HuH-7.5 (cell line): ENCODE measurements around the gene CBLN1.
"Not testable (repeated sequence)": the region's sequence is repeated elsewhere in the genome, so short reads cannot be mapped to it uniquely, and the experiment has no call there.

ENCODE experiments used
- DNase-seq: peaks from one replicate; pipeline ENCODE4 v3.0.0; 2011; ENCODE audit warnings: low spot score

Gene CBLN1

DNA sequence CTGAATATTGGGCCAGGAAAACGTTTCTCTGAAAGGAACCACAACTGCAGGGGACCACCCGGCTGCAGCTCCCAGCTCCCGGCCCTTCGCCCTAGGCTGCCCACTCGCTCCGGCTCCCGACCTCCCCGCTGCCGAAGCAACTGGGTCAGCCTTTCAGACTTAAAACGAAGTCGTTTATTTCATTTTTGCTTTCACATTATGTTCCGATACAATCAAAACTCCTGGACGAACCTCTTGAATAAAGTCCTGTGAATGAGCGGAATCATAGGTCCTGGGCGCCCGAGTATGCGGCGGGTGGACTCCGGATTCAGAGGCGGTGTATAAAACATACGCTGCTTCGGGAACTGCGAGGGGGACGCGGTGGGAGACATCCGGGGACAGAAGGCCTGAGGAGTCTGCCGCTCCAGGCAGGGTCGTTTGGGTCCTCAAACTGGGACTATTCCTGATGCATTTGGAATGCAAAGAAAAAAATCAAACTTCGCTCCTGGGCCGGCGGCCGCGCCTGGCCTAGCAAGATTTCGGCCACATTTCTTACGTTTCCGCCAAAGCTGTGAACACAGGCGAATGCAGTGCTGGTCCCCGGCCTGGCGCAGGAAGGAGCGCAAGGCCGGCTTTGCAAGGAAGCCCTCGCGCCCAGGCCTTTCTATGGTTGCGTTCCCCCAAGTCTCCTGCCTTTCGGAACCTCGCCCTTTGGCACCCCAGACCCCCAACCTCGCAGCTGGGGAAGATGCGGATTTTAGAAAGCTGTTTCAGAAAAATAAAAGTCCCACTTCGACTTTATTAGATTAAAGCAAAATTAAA lies 3.7 kb downstream of the CBLN1 start:
- DNase-seq: no peak

DNA sequence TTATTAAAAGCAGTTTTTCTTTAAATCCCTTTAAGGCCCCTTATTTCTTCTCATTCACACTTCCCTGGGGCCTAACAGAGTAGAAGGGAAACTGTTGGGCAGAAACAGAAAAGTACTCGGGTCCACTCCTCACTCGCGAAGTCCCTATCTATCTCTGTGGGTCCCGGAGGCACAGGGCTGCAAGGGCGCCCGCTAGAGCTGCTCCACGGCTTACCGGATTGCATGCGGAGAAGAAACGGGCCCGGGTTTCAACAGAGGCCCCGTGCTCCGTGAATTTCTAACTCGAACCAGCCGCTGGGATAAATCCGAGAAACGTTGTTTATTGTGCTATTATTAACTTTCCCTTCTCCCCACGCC lies 4.3 kb downstream of the CBLN1 start:
- DNase-seq: no peak

DNA sequence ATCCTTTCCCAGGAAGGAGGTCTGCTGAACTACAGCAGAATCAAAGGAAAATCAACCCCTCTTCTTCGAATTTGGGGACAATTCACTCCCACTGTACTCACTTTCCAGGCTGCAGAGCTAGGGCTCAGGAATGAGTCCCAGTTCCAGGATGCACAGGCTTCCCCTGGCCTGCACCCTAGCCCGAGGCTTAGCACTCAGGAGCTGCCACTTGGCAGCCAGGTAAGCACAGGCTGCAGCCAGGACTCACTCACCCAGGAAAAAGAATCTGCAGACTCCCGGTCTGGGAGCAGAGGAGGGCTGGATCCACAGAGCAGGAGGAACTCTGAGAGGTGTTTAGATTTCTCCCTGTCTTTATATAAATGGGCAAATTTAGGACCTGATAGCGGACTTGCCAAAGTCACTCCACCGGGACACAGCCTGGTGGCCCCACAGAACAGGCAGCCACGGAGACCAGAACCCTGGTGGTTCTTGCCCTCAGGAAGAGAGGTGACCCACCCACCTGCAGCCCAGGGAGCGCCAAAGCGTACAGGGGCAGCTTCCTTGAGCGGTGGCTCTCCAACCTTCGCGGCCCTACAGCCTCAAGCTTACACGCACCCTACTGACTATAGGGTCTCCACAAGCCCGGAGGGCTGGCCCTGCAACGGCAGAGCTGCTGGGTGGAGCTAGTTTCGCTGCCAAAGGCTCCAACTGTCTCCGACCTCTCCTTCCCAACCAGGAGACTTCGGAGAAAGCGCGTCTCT lies 4.8 kb downstream of the CBLN1 start:
- DNase-seq: no peak

DNA sequence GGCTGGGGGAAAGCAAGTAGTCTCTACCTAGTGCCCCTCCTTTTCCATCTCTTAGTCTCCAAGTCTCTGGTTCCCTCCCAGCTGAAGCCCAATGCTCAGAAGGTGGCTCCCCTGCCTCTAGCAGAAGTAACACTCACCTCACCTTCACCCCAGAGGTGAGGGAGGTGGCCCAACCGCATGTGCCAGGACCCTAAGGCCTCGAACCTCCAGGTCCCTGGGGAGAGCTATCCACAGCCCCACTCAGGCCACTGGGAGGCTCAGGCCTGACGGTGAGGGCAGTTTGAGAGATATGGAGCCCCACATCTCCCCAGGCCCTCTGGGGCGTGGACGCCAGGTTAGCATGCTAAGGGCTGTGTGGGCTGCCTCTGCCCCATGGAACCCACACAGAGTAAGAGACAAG lies 5.8 kb downstream of the CBLN1 start:
- DNase-seq: no peak

DNA sequence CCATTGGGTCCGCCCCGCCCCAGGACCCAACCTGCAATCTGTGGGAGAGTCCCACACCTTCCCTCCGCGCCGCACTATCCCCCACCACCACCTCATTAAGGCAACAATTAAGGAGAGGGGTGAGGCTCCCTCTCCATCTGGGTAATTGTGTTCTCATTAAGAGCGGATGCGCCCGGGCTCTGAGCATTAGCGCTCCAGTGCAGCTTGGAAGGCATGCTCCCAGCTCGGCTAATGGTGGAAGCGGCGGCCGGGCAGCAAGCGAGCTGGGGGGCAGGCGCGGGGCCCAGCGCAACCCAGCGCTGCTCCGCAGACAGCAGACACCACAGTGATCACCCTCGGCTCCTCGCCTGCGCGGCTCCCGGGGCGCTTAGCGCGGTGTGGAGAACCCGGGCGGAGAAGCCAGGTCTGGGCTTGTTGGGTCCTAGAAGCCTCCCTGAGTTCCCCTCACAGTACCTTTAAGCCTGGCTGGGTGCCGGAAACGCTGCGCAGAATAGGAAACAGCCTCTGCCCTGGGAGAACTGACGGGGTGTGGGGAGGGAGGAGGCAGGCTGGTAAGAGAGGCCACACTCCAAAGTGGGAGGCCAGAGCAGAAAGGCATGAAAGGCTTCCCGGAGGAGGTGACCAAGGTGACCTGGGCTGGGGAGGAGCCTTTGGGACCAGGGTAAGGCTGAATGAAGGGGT lies 6.4 kb downstream of the CBLN1 start:
- DNase-seq: no peak

DNA sequence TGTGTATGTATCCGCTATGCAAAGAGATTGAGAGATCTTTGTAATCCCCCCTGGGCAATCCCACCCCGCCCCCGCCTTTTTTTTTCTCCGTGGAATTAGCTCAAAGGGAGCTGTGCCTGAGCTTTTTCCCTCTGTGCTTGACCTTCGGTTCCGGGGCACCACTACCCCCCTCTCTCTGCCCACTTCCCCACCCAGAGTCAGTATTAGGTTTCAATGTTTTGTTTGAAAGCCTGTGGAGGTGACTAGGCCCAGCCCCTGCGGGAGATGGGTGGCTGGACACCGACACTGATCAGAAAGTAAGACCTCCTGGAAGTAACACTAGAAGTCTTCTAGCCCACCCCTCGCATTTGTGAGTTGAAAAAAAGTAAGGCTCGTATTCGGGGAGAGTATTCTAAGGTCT lies 7.0 kb downstream of the CBLN1 start:
- DNase-seq: no peak

DNA sequence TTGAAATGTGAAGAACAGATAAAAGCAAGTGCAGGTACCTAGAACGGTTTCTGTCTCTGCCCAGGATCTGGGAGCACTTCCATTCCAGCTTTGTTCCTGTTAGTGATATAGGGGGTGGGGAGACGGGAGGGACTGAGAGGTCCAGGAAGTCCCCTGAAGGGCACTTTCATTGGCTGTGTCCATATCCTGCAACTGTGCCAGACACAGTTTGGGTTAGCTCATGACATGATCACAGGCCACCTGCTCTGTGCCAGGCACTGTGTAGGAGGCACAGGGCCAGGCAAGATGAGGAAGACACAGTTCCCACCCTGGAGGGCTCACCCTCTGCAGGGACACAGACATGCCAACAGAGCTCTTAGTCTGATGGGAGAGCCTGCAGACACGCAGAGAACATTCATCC lies 7.9 kb downstream of the CBLN1 start:
- no peak for DNase-seq

DNA sequence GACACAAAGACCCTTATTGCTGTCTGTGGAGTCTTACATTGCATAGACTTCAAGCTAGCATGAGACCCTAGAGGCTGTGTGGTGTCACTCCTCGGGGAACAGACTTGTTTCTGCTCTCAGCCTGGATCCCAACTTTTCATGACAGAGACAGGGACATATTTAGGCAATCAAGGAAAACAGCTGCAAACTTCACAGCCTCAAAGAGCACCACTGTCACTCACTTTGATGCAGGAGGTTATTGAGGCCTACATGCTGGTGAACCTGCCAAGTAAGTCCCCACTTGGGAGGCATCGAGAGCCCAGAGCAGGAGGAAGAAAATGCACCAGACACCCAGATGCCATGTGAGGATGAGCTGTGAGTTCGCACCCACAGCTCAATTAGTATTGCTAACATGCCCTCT lies 10.3 kb downstream of the CBLN1 start:
- no peak for DNase-seq

DNA sequence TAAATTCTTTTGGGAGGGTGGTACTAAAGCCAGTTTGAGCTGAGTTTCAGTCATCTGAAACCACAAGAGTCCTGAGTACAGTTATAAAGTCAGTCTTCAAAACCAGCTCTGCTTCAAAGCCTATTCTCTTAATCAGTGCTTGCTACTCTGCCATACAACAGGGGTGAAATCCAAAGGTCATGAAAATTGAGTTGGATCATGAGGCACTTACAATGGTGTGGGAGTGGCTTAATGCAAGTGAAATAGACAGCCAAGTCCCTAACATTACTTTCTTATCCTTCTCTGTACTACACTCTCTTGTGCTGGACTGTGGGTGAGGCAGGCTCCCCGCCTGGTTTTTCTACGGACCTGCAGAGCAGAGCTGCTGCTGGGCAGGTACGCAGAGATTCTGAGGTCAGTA lies 12.4 kb downstream of the CBLN1 start:
- DNase-seq: no peak

DNA sequence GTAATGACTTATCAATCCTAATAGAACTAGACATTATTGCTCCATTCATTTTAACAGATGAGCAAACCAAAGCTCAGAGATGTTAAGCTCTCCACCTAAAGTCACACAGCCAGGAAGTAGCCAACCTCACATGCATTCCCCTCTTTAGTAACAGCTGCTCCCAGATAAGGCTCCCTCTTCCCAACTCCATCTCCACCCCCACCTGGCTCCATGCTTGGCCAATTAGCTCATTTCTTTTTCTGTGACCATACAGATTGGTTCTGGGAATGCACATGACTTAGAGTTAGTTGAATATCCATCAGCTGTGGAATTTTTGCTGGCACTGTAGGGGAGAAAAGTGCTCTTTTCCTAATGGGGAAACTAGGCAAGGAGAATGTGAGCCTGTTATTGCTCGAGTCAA lies 13.0 kb downstream of the CBLN1 start:
- DNase-seq: no peak

DNA sequence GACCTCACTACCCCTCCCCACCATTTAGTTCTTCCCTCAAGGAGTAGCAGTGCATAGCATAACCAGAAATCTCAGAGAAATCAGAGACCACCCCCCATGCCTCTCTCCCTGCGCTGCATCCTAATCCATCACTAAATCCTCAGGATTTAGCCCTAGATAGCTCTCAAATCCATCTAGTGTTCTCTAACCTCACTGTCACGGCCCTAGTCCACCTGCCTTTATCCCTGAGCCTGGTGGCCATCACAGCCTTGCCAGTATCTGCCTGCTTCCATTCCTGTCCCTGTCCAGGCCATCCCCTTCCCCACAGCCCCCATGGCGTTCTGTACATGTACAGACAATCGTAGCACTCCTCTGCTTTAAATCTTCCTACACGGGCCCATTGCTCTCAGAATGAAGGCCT lies 19.1 kb downstream of the CBLN1 start:
- DNase-seq: no peak

DNA sequence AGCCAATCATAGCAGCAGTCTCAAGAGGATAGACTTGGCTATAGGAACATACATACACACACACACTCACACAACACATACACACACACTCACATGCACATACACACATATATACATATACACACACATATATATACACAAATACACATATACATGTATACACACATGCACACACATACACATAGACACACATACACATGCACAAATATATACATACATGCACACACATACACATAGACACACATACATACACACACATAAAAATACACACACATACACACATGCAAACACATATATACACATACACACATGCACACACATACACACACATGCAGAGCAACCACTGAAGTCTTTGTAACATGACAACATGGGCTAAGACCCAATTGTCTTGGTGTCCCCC lies 19.7 kb downstream of the CBLN1 start:
- no peak for DNase-seq

DNA sequence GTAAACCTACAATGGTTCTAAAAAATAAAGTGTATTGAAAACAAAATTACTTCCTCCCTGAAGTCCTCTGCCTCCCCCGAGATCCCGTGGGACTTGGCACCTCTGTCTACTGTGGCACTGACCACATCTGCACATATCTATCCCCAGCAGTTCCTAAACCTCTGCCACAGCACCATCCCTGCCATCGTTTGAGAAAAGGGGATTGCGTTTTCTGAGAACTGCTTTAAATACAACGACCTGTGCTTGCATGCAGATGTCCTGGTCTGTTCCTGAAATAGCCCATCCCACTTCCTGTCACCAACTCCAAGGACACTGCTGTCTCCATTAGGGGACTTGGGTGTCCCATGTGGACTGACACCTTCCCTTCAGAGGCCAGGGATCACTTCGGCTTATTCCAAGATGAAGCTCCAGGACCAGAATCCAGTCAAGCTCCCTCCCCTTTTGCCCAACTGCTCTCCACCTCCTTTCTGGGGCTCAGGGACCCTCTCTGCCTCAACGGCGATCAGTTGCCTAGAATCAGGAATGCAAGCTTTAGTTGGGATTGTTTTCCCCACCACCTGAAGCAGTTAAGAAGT lies 20.6 kb downstream of the CBLN1 start:
- DNase-seq: no peak

DNA sequence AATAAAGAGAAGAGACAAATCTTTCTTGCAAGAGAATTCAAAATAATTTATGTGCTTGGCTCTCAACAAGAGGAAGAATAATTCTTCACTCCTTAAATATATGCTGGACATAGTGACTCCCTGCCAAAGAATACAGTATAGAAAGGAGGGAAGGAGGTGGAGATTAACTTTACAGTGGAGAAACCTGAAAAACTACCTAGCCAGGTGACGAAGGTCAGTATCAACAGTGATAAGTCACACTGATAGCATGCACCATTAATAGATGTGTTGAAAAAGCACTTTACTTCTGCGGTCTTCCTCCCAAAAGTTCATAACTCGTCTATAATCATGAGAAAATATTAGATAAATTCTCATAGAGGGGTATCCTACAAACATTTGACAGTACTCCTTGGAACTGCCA lies 21.4 kb downstream of the CBLN1 start:
- no peak for DNase-seq

DNA sequence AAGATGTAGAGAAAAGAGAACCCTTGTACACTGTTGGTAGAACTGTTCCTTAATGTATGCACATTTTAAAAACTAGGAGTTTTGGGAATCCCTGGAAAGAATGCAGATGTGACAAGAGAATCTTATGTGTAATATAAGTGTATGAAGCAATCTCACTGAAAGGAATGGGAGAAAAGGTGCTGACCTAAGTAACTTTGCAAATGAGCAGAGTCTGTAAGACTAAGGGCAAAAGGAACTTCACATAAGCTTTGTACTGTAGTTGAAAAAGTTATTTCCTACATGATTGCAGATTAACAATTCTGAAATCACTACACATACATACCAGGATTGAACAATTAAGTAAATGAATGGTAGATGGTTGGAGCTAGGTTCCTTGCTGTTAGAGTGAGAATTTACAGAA lies 22.3 kb downstream of the CBLN1 start:
- no peak for DNase-seq

DNA sequence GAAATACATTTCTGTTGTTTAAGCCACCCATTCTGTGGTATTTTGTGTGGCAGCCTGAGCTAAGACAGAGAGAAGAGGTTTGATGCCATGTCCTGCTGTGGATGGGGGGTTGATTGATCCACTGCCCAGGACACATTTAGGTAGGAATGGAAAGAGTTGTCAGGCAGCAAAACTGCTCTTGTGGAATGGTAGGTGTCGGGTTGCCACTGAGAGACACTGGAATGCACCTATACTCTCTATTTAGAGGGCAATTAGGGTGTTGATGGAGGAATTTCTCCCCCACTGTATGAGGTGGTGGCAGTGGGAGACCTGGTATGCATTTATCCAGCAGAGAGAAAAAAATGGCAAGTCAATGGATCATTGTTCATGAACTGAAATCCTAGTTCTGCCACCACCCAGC lies 30.9 kb downstream of the CBLN1 start:
- no peak for DNase-seq

DNA sequence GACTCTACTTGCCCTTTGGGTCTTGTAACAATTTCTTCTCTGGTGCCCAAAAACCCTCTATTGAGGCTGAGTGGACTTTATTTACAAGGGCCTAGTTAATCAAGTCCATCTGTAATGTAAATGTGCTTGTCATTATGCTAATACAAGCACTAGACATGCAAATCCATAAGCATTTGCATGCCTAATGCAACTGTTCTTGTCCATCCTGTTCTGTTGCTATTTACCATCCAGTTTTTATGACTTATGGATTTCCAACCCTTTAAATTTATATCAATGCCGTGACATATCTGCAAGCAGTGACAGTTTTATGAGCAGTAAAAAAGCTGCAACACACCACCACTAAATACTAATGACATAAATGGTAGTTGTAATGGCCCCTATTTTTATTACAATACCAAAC lies 33.4 kb downstream of the CBLN1 start:
- DNase-seq: no peak

DNA sequence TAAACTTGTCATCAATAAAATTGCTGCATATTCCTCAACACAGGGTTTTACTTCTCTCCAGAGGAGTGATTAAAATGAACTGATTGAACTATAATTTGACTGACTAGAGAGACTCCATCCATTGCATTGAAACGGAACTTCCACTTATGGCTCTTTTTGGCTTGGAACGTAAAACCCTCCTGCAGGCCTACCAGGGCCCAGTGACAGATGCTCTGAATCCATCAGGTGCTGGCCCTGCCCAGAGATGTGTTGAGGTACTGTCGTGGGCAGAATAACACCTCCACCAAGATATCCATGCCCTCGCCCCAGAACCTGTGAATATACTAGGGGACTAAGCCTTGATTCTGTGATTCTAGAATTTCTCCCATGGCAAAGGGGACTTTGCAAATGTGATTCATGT lies 45.4 kb downstream of the CBLN1 start:
- no peak for DNase-seq

DNA sequence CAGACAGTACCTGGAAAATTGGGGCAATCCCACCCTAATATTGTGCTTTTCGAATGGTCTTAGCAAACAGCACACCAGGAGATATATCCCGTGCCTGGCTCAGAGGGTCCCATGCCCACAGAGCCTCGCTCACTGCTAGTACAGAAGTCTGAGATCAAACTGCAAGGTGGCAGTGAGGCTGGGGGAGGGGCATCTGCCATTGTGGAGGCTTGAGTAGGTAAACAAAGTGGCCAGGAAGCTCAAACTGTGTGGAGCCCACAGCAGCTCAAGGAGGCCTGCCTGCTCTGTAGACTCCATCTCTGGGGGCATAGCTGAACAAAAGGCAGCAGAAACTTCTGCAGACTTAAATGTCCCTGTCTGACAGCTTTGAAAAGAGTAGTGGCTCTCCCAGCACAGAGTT lies 53.3 kb downstream of the CBLN1 start:
- DNase-seq: not testable (repeated sequence)
